Sigmoid colon (tissue), 4 donors: ENCODE results near the gene SOX13.

Experiments used
- EP300 ChIP-seq, 4 donors: sonication (generic); formaldehyde crosslinking; IDR thresholded peaks; one replicate each; pipeline ENCODE4 v1.6.1; 2017; ENCODE audit warnings: antibody characterized with exemption in 4 of 4
- POLR2AphosphoS5 ChIP-seq, 4 donors: sonication (generic); formaldehyde crosslinking; IDR thresholded peaks; one replicate each; pipeline ENCODE4 v1.6.1; 2017; ENCODE audit warnings: antibody characterized with exemption in 4 of 4
- TF ChIP-seq, protein P1 (sequence below), 4 experiments: fragments of 450-650 bp in 3 of 4; fragments of 200-600 bp in 1 of 4; IDR thresholded peaks; one replicate each; pipeline ENCODE4 v1.5.1; 2016 to 2019; ENCODE audit warnings: antibody characterized with exemption in 4 of 4, mild to moderate bottlenecking in 3 of 4, moderate library complexity in 2 of 4

GRCh38 chr1:204150702-204151551 is 78.0 kb downstream of the SOX13 start:
- no peak for TF ChIP-seq EP300 (IDR thresholded peaks at IDR 0.05)
- TF ChIP-seq, protein P1, sequence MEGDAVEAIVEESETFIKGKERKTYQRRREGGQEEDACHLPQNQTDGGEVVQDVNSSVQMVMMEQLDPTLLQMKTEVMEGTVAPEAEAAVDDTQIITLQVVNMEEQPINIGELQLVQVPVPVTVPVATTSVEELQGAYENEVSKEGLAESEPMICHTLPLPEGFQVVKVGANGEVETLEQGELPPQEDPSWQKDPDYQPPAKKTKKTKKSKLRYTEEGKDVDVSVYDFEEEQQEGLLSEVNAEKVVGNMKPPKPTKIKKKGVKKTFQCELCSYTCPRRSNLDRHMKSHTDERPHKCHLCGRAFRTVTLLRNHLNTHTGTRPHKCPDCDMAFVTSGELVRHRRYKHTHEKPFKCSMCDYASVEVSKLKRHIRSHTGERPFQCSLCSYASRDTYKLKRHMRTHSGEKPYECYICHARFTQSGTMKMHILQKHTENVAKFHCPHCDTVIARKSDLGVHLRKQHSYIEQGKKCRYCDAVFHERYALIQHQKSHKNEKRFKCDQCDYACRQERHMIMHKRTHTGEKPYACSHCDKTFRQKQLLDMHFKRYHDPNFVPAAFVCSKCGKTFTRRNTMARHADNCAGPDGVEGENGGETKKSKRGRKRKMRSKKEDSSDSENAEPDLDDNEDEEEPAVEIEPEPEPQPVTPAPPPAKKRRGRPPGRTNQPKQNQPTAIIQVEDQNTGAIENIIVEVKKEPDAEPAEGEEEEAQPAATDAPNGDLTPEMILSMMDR (IDR thresholded peaks at IDR 0.05): no peak
- no peak for TF ChIP-seq POLR2AphosphoS5 (IDR thresholded peaks at IDR 0.05)
